Measurements from ENCODE around the gene SOX13. TPM values are rescaled to one million over a fixed set of nuclear protein-coding genes. Genes with fewer than 3 reads are reported as not detected.

Gene SOX13
- total and polyA plus RNA-seq, 2 of the 4 experiments (the other 2 are of a cell fraction): 0.54 to 3.5 TPM

GRCh38 chr1:204036882-204037655 lies 35.8 kb upstream of the SOX13 start:
- no CpG with 5 or more reads among the region's 14 CpGs for WGBS, 2 experiments (ENCODE audit: extremely low coverage in 2 of 2, insufficient read length in 1 of 2)
- H2BK20ac ChIP-seq (ENCODE audit: low read depth, low read length): no peak overlapping the region
- H3K9me1 ChIP-seq (ENCODE audit: insufficient read depth, low read length): no peaks in the 10 kb centered on the region; the same call in 1 of the 2 replicates
- in situ Hi-C loops (cut with MboI; ENCODE audit: low sequenced_read_pairs) (no loop called here), dilution Hi-C loops (cut with HindIII; ENCODE audit: low sequenced_read_pairs, unreplicated experiment) (no loop called here), intact Hi-C loops (cut with micrococcal nuclease) (no loop called here)
- H2AK9ac ChIP-seq (replicated peaks; ENCODE audit: low read depth, low read length, poor library complexity): no peak overlapping the region
- ChIA-PET CTCF (no interaction called here), POLR2A (ENCODE audit: unreplicated experiment) (no interaction called here)
- 0 out of 2 replicates have a peak, but pooled peaks have one; percentile 11 for ATAC-seq (ENCODE audit: low read depth)
- H3K36me3 ChIP-seq (ENCODE audit: control insufficient read depth, insufficient read depth, low read length): no peaks in the 10 kb centered on the region
- H3K4me1 ChIP-seq (ENCODE audit: control insufficient read depth, insufficient read depth, low read length): no peaks in the 10 kb centered on the region
- H3K56ac ChIP-seq (ENCODE audit: extremely low read depth, insufficient read depth, low read length): no peak overlapping the region
- H3K4ac ChIP-seq (ENCODE audit: low read depth, low read length): no peak overlapping the region
- H4K91ac ChIP-seq (ENCODE audit: insufficient read depth, low read depth, low read length): no peak overlapping the region
- H4K8ac ChIP-seq (ENCODE audit: low read depth in 2 of 2, low read length in 2 of 2): no peak overlapping the region
- no peak overlapping the region for H3K14ac ChIP-seq (replicated peaks; ENCODE audit: low read depth, low read length)
- DNase-seq: no peak
- H2AFZ ChIP-seq (replicated peaks; ENCODE audit: low read length, poor library complexity): peak overlapping the region; percentile 43
- no peak overlapping the region for H2BK15ac ChIP-seq (ENCODE audit: low read depth, low read length)
- H4K5ac ChIP-seq (ENCODE audit: low read depth, low read length): no peak overlapping the region
- H3K4me3 ChIP-seq (ENCODE audit: insufficient read depth, low read depth, low read length): no peak overlapping the region
- no TSS peak for BruUV-seq (replicated peaks)
- TF ChIP-seq CEBPB (IDR thresholded peaks at IDR 0.05; ENCODE audit: low read depth, low read length) (no peak), SMC3 (IDR thresholded peaks at IDR 0.05; ENCODE audit: low read depth, low read length) (no peak), POLR2A (IDR thresholded peaks at IDR 0.05; ENCODE audit: low read depth, low read length) (no peak), USF2 (IDR thresholded peaks at IDR 0.05; ENCODE audit: low read depth, low read length) (no peak), RFX5 (IDR thresholded peaks at IDR 0.05; ENCODE audit: low read depth, low read length) (no peak)
- no peak overlapping the region for H2AK5ac ChIP-seq (ENCODE audit: low read depth, low read length)
- no peaks in the 10 kb centered on the region for H4K20me1 ChIP-seq (ENCODE audit: insufficient read depth, low read length)
- no peak overlapping the region for H3K27ac ChIP-seq (ENCODE audit: insufficient read depth, low read length)
- no peak overlapping the region for H2BK5ac ChIP-seq (ENCODE audit: low read depth, low read length, poor library complexity, severe bottlenecking)
- no peak overlapping the region for H2BK120ac ChIP-seq (ENCODE audit: low read depth, low read length)
- H3K27me3 ChIP-seq (ENCODE audit: control insufficient read depth, insufficient read depth, low read length): peaks cover 17% of the 10 kb centered on the region
- no peak overlapping the region for H3K23ac ChIP-seq (ENCODE audit: low read depth, low read length)
- no peak overlapping the region for H3K4me2 ChIP-seq (ENCODE audit: low read depth, low read length)
- no peaks in the 10 kb centered on the region for H3K9me3 ChIP-seq (ENCODE audit: control insufficient read depth, insufficient read depth, low read length)
- H3K9ac ChIP-seq (ENCODE audit: low read depth, low read length): no peak overlapping the region
- no peaks in the 10 kb centered on the region for H3K79me1 ChIP-seq (ENCODE audit: low read depth in 1 of 2, low read length in 2 of 2)
- no peak overlapping the region for H3K18ac ChIP-seq (ENCODE audit: low read depth, low read length)
